Lung microvascular endothelial cell (primary cell): ENCODE measurements around the gene CLDND1. TPM values are rescaled to one million over a fixed set of nuclear protein-coding genes. Genes with fewer than 3 reads are reported as not detected.

Experiments used
- DNase-seq, 2 donors: peaks; one replicate each; pipeline versions ENCODE4 v3.0.0 to v3.0.0-alpha.2; 2010; ENCODE audit warnings: low read depth in 2 of 2
- total RNA-seq: library from RNA; depleted of rRNA; stranded (reverse); fragments of >200 nt; gene quantifications from 2 replicates; pipeline ENCODE4 v1.2.1, GENCODE V29; 2014

Gene CLDND1
- total RNA-seq, 1 donor from 2014 or later, result 141 TPM

DNA sequence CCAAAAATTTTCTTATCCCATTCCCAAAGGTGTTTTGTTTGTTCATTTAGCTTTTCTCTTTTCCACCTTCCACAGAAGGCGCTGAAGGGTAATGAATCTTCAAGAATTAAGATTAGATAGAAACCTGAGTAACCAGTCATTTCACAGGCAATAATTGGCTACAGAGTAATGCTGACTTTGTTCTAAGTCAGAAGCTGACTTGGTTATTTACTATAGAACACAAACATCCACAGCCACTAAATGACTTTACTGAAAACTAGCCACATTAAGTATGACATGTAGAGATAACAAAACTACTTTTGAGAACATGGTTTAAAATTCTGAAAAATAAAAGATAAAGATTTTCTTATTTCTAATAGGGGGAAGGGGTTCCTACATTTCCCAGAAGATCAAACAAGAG is 7.8 kb downstream of the CLDND1 start:
- DNase-seq, result no peak

DNA sequence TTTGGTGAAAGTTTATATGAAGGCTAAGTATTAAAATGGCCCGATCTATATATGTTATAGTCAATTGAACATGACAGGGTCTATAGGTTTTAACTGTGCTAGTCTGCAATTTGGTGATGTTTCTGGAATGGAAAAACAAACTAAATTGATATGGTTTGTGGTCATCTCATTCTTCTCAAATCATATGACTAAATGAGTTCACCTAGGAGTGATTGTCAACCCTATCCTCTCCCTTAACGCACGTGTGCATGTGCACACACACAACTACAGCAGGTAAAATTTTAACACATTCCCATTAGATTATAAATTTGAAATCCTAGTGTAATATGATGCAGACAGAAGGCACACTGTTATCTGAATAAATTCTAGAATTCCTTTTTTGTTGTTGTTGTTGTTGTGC is 9.0 kb downstream of the CLDND1 start:
- DNase-seq, result no peak

- no peak for DNase-seq
Measured at GRCh38 chr3:98513091-98513511, 9.6 kb downstream of the CLDND1 start.

DNA sequence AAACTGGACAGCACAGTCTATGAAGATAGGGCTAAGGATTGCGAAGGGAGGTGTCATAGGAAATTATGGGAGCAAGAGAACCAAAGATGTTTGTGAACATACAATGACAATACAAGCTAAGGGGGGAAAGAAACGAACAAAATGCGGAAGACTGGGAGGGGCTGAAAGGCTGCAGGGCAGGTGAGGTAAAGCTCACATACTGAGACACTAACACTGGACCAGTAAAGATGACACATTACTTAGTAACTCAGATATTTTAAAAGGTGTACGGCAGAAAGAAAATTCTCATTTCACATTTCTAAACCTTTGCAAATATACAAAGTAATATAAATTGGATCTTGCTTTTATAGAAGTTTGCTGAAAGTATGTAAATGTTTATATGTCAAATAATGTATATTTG is 10.1 kb downstream of the CLDND1 start:
- no peak for DNase-seq

- no peak for DNase-seq
Measured at GRCh38 chr3:98508582-98508981, 14.1 kb downstream of the CLDND1 start.

DNA sequence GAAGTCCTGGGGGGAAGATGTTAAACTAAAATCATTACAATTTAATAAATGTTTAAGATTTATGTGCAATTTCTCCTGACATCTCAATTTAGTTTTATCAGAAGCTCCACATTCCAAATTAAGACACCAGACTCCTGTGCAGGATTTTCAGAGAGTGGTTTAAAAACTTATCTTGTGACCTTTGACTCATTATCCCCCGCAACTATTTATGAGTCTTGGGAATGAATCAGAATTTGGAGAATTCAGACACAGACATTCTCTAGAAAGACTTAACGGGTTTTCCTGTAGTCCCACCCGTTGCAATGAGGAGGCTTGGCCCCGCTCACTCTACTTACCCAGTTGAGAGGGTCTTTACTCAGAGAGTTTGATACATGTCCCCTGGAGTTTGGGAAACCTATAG is 18.2 kb downstream of the CLDND1 start:
- no peak for DNase-seq

- DNase-seq, result no peak
Measured at GRCh38 chr3:98501863-98502576, 20.7 kb downstream of the CLDND1 start.

DNA sequence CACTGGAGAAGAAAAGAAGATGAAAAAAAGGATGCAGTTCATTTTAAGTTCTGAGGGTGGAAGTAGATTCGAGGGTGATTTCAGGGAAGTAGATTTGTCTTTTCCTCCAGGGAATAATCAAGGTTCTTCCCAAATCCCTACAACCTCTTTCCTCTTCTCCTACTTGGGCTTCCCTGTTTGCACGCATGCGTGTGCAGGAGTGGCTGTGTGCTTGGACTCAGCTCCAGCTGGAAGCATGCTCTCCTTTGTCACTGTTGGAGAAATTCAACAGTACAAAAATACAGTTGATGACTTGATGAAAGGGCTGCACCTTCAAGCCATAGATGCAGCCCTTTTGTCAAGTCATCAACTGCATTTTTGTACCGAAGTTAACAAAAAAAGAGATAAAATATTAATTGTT is 21.4 kb downstream of the CLDND1 start:
- DNase-seq, result no peak

DNA sequence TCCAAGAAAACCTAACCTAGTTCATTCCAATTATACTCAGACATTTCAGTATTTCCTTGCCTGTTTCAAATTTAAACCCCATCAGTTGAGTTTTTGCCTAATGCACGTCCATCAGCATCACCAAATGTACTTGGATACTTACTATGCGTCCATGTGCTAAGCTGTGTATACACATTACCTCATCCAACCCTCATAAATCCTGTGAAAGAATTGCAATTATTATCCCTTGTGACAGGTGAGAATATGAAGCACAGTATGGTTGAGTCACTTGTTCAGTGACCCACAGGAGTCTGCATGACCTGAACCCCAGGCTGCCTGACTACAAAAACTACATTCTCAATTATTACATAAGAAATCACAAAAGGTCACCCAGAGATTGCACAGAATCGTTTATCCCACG is 22.7 kb downstream of the CLDND1 start:
- DNase-seq, result no peak

GRCh38 chr3:98497381-98497780 is 25.3 kb downstream of the CLDND1 start, which contains the start of gene OR5K2:
OR5K2 (plus strand) TSS chr3:98497681; CDS start chr3:98497681, 0 bp downstream.
- DNase-seq, result no peak

DNA sequence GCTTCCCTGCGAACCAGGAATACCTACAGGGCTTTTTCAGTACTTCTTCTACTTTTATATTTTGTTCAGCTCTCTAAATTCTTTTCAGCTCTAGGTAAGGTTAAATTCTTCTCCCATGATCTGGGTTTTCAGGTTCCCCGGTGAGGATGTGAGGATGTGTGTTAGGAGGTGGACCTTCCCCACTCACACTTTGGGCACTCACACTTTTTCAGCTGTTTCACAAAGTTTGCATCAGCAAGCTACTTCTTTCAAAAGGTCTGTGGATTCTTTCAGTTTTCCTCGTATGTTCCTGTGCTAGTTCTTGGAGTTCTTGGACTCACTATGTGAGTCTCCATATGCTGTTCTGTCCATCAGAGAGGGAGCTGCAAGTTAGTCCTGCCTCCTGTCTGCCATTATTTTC is 39.1 kb downstream of the CLDND1 start:
- DNase-seq, result no peak

DNA sequence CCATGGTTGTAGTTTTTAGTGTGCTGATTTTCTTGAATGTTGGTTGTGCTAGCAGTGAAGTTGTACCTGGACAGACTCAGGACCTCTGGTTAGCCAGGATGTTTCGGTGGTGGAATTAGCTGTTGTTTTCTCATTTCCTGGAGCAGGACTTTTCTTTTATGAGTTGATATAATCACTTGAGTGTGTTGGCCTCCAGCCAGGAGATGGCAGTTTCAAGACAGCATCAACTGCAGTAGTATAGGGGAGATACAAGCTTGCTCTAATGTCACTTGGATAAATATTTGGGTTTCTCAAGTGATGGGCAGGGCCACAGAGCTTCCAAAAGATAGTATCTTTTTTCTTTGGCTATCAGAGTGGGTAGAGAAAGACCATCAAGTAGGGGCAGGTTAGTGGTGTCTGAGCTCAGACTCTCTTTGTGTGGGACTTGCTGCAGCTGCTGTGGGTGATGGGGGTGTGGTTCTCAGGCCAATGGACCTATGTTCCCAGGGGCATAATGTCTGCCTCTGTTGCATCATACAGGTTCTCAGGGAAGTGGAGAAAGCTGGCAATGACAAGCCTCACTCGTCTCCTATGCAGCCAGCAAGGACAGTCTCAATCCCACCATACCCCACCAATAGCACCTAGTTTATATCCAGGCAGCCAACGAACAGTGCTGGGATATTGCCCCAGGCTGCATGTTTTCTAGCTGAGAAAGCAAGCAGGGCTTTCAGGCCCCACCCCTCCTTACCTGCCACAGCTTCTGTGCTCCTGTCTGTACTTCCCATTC is 39.8 kb downstream of the CLDND1 start:
- DNase-seq, result no peak

Other genes starting within 250 kb of the CLDND1 start
- gene OR5H2, start 240.4 kb downstream of the CLDND1 start, total RNA-seq, result not detected in 2 replicates
- gene OR5K4, start 169.0 kb downstream of the CLDND1 start, total RNA-seq, result not detected in 2 replicates
- not detected in 2 replicates for gene OR5K3, start 132.2 kb downstream of the CLDND1 start, total RNA-seq
- not detected in 2 replicates for gene OR5K1, start 59.7 kb downstream of the CLDND1 start, total RNA-seq
- gene OR5K2, start 25.2 kb downstream of the CLDND1 start, total RNA-seq, result not detected in 2 replicates
- not detected in 2 replicates for gene GPR15, start 9.1 kb upstream of the CLDND1 start, total RNA-seq
- gene CPOX, start 70.7 kb upstream of the CLDND1 start, total RNA-seq, result 15.7 and 16.9 TPM in 2 replicates
- 24.8 and 30.8 TPM in 2 replicates for gene ST3GAL6, start 240.4 kb upstream of the CLDND1 start, total RNA-seq